Measurements from ENCODE around the gene ARTN. TPM values are rescaled to one million over a fixed set of nuclear protein-coding genes. Genes with fewer than 3 reads are reported as not detected.
A peak's percentile ranks its signal among the peaks of the same experiment; 100 is the strongest.

The ARTN gene
- total and polyA plus RNA-seq, 2 experiments from 2014 or later = 6.7 to 35.7 TPM

DNA sequence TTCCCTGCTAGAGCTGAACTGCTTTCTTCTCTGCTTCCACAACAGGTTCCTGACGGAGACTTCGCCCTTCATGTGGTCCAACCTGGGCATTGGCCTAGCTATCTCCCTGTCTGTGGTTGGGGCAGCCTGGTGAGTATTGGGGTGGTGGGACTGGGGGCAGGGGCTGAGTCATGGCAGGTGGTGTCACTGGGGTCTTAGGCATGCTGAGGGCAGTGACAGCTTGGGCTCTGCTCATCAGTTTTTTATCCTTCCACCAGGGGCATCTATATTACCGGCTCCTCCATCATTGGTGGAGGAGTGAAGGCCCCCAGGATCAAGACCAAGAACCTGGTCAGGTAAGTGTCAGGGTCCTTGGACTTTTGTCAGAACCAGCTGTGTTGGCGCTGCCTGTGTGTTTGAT is 42.4 kb downstream of the ARTN start:
- peaks cover 45% of the 10 kb centered on the region for H3K4me1 Mint-ChIP-seq
- Histone ChIP-seq H4K20me1 (replicated peaks; ENCODE audit: insufficient read depth) (peaks cover 19% of the 10 kb centered on the region), H3F3A (replicated peaks; ENCODE audit: low read depth) (peaks cover 29% of the 10 kb centered on the region; the same call in 1 of the 2 replicates), H3K9me2 (ENCODE audit: insufficient read depth) (no peaks in the 10 kb centered on the region), H3K4me3 (peak overlapping the region; percentile 96), H3K27ac (ENCODE audit: low read depth) (no peak overlapping the region), H3K4me1 (ENCODE audit: insufficient read depth) (peaks cover 29% of the 10 kb centered on the region), H2AFZ (no peak overlapping the region), H3K4me2 (peak overlapping the region; percentile 98), H3K36me3 (ENCODE audit: insufficient read depth) (0 out of 2 replicates have a peak, but pooled peaks cover 7% of the 10 kb centered on the region), H3K79me2 (replicated peaks; ENCODE audit: insufficient read depth) (peaks cover 16% of the 10 kb centered on the region), H3K27me3 (ENCODE audit: insufficient read depth) (no peaks in the 10 kb centered on the region)
- no peak for ATAC-seq
- peaks cover 62% of the 10 kb centered on the region for H3K36me3 Mint-ChIP-seq (ENCODE audit: low read depth)
- TF ChIP-seq EZH2phosphoT487 (IDR thresholded peaks at IDR 0.05; ENCODE audit: unreplicated experiment) = no peak
- TF ChIP-seq, protein P1, sequence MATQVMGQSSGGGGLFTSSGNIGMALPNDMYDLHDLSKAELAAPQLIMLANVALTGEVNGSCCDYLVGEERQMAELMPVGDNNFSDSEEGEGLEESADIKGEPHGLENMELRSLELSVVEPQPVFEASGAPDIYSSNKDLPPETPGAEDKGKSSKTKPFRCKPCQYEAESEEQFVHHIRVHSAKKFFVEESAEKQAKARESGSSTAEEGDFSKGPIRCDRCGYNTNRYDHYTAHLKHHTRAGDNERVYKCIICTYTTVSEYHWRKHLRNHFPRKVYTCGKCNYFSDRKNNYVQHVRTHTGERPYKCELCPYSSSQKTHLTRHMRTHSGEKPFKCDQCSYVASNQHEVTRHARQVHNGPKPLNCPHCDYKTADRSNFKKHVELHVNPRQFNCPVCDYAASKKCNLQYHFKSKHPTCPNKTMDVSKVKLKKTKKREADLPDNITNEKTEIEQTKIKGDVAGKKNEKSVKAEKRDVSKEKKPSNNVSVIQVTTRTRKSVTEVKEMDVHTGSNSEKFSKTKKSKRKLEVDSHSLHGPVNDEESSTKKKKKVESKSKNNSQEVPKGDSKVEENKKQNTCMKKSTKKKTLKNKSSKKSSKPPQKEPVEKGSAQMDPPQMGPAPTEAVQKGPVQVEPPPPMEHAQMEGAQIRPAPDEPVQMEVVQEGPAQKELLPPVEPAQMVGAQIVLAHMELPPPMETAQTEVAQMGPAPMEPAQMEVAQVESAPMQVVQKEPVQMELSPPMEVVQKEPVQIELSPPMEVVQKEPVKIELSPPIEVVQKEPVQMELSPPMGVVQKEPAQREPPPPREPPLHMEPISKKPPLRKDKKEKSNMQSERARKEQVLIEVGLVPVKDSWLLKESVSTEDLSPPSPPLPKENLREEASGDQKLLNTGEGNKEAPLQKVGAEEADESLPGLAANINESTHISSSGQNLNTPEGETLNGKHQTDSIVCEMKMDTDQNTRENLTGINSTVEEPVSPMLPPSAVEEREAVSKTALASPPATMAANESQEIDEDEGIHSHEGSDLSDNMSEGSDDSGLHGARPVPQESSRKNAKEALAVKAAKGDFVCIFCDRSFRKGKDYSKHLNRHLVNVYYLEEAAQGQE (IDR thresholded peaks at IDR 0.05; ENCODE audit: unreplicated experiment) = no peak
- no peak for TF ChIP-seq ZNF114 (CRISPR knock-in tag; IDR thresholded peaks at IDR 0.05)
- no peak for TF ChIP-seq EZH2 (IDR thresholded peaks at IDR 0.05; ENCODE audit: low read depth, unreplicated experiment)
- no peak for TF ChIP-seq POLR2AphosphoS5 (IDR thresholded peaks at IDR 0.05; ENCODE audit: low read depth)
- TF ChIP-seq, protein P2, sequence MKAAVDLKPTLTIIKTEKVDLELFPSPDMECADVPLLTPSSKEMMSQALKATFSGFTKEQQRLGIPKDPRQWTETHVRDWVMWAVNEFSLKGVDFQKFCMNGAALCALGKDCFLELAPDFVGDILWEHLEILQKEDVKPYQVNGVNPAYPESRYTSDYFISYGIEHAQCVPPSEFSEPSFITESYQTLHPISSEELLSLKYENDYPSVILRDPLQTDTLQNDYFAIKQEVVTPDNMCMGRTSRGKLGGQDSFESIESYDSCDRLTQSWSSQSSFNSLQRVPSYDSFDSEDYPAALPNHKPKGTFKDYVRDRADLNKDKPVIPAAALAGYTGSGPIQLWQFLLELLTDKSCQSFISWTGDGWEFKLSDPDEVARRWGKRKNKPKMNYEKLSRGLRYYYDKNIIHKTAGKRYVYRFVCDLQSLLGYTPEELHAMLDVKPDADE (IDR thresholded peaks at IDR 0.05) = no peak
- H3K27ac Mint-ChIP-seq = no peak overlapping the region
- no peaks in the 10 kb centered on the region for H3K9me3 Mint-ChIP-seq
- H3K4me3 Mint-ChIP-seq = peak overlapping the region; percentile 90
- H3K27me3 Mint-ChIP-seq (ENCODE audit: insufficient read depth, low read depth, poor library complexity) = peaks cover 31% of the 10 kb centered on the region
- no peak for DNase-seq (ENCODE audit: low spot score)

DNA sequence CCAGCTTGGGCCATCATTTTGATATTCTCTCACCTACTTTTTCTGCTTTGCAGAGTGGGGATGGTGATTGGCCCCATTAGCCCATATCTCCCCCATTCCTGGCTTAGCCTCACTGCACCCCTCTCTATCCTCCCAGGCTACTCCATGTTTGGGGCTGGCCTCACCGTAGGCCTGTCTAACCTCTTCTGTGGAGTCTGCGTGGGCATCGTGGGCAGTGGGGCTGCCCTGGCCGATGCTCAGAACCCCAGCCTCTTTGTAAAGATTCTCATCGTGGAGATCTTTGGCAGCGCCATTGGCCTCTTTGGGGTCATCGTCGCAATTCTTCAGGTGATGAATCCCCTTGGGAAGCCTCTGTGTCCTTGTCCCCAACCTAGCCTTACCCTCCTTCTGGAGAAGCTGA is 43.3 kb downstream of the ARTN start:
- Mint-ChIP-seq H3K4me3 (peak overlapping the region; percentile 90), H3K36me3 (ENCODE audit: low read depth) (peaks cover 58% of the 10 kb centered on the region), H3K9me3 (no peaks in the 10 kb centered on the region), H3K27ac (no peak overlapping the region), H3K4me1 (peaks cover 43% of the 10 kb centered on the region), H3K27me3 (ENCODE audit: insufficient read depth, low read depth, poor library complexity) (peaks cover 31% of the 10 kb centered on the region)
- ATAC-seq (no peak), DNase-seq (ENCODE audit: low spot score) (no peak)
- Histone ChIP-seq H3K4me1 (ENCODE audit: insufficient read depth) (peaks cover 29% of the 10 kb centered on the region), H4K20me1 (replicated peaks; ENCODE audit: insufficient read depth) (peaks cover 19% of the 10 kb centered on the region), H3K9me2 (ENCODE audit: insufficient read depth) (no peaks in the 10 kb centered on the region), H2AFZ (no peak overlapping the region), H3K4me2 (no peak overlapping the region), H3K79me2 (replicated peaks; ENCODE audit: insufficient read depth) (peaks cover 16% of the 10 kb centered on the region), H3K36me3 (ENCODE audit: insufficient read depth) (0 out of 2 replicates have a peak, but pooled peaks cover 7% of the 10 kb centered on the region), H3K27ac (ENCODE audit: low read depth) (no peak overlapping the region), H3F3A (replicated peaks; ENCODE audit: low read depth) (peaks cover 29% of the 10 kb centered on the region; the same call in 1 of the 2 replicates), H3K4me3 (no peak overlapping the region), H3K27me3 (ENCODE audit: insufficient read depth) (no peaks in the 10 kb centered on the region)
- TF ChIP-seq, protein P3, sequence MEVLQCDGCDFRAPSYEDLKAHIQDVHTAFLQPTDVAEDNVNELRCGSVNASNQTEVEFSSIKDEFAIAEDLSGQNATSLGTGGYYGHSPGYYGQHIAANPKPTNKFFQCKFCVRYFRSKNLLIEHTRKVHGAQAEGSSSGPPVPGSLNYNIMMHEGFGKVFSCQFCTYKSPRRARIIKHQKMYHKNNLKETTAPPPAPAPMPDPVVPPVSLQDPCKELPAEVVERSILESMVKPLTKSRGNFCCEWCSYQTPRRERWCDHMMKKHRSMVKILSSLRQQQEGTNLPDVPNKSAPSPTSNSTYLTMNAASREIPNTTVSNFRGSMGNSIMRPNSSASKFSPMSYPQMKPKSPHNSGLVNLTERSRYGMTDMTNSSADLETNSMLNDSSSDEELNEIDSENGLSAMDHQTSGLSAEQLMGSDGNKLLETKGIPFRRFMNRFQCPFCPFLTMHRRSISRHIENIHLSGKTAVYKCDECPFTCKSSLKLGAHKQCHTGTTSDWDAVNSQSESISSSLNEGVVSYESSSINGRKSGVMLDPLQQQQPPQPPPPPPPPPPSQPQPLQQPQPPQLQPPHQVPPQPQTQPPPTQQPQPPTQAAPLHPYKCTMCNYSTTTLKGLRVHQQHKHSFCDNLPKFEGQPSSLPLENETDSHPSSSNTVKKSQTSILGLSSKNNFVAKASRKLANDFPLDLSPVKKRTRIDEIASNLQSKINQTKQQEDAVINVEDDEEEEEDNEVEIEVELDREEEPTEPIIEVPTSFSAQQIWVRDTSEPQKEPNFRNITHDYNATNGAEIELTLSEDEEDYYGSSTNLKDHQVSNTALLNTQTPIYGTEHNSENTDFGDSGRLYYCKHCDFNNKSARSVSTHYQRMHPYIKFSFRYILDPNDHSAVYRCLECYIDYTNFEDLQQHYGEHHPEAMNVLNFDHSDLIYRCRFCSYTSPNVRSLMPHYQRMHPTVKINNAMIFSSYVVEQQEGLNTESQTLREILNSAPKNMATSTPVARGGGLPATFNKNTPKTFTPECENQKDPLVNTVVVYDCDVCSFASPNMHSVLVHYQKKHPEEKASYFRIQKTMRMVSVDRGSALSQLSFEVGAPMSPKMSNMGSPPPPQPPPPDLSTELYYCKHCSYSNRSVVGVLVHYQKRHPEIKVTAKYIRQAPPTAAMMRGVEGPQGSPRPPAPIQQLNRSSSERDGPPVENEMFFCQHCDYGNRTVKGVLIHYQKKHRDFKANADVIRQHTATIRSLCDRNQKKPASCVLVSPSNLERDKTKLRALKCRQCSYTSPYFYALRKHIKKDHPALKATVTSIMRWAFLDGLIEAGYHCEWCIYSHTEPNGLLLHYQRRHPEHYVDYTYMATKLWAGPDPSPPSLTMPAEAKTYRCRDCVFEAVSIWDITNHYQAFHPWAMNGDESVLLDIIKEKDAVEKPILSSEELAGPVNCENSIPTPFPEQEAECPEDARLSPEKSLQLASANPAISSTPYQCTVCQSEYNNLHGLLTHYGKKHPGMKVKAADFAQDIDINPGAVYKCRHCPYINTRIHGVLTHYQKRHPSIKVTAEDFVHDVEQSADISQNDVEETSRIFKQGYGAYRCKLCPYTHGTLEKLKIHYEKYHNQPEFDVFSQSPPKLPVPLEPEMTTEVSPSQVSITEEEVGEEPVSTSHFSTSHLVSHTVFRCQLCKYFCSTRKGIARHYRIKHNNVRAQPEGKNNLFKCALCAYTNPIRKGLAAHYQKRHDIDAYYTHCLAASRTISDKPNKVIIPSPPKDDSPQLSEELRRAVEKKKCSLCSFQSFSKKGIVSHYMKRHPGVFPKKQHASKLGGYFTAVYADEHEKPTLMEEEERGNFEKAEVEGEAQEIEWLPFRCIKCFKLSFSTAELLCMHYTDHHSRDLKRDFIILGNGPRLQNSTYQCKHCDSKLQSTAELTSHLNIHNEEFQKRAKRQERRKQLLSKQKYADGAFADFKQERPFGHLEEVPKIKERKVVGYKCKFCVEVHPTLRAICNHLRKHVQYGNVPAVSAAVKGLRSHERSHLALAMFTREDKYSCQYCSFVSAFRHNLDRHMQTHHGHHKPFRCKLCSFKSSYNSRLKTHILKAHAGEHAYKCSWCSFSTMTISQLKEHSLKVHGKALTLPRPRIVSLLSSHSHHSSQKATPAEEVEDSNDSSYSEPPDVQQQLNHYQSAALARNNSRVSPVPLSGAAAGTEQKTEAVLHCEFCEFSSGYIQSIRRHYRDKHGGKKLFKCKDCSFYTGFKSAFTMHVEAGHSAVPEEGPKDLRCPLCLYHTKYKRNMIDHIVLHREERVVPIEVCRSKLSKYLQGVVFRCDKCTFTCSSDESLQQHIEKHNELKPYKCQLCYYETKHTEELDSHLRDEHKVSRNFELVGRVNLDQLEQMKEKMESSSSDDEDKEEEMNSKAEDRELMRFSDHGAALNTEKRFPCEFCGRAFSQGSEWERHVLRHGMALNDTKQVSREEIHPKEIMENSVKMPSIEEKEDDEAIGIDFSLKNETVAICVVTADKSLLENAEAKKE (CRISPR knock-in tag; IDR thresholded peaks at IDR 0.05) = no peak

Measured in GM23338 (cell line).